HG03439 (cell line): Measurements from ENCODE around the gene EPHB1.
A peak's percentile ranks its signal among the peaks of the same experiment; 100 is the strongest.

Source experiments
- ATAC-seq: cut with Tn5 transposase; IDR thresholded peaks from one replicate; pipeline ENCODE4 v1.9.1; 2021; ENCODE audit warnings: mild to moderate bottlenecking, moderate library complexity; ENCODE audit not compliant: unreplicated experiment

EPHB1 gene

GRCh38 chr3:134904776-134905646 is 110.0 kb downstream of the EPHB1 start:
- ATAC-seq, result peak; percentile 16

GRCh38 chr3:134905647-134905935 is 110.5 kb downstream of the EPHB1 start:
- no peak for ATAC-seq

GRCh38 chr3:134908271-134908670 is 113.2 kb downstream of the EPHB1 start:
- ATAC-seq, result no peak

GRCh38 chr3:134910026-134910425 is 115.0 kb downstream of the EPHB1 start:
- ATAC-seq, result no peak

GRCh38 chr3:134911586-134912548 is 116.8 kb downstream of the EPHB1 start:
- ATAC-seq, result no peak

GRCh38 chr3:134916276-134916961 is 121.4 kb downstream of the EPHB1 start:
- no peak for ATAC-seq

- no peak for ATAC-seq
Observed at GRCh38 chr3:134917631-134918030, 122.6 kb downstream of the EPHB1 start.

GRCh38 chr3:134918441-134918840 is 123.4 kb downstream of the EPHB1 start:
- peak; percentile 81 for ATAC-seq

GRCh38 chr3:134922101-134922500 is 127.0 kb downstream of the EPHB1 start:
- no peak for ATAC-seq

GRCh38 chr3:134922866-134923265 is 127.8 kb downstream of the EPHB1 start:
- ATAC-seq, result no peak

GRCh38 chr3:134923286-134923685 is 128.2 kb downstream of the EPHB1 start:
- no peak for ATAC-seq

- ATAC-seq, result no peak
Observed at GRCh38 chr3:134927599-134927998, 132.5 kb downstream of the EPHB1 start.

- no peak for ATAC-seq
Observed at GRCh38 chr3:134928392-134928791, 133.3 kb downstream of the EPHB1 start.

- ATAC-seq, result no peak
Observed at GRCh38 chr3:134928819-134929218, 133.8 kb downstream of the EPHB1 start.

- ATAC-seq, result peak; percentile 52
Observed at GRCh38 chr3:134929976-134930375, 134.9 kb downstream of the EPHB1 start.

- no peak for ATAC-seq
Observed at GRCh38 chr3:134931045-134931785, 136.2 kb downstream of the EPHB1 start.

GRCh38 chr3:134932035-134932434 is 137.0 kb downstream of the EPHB1 start:
- no peak for ATAC-seq

GRCh38 chr3:134933997-134934396 is 138.9 kb downstream of the EPHB1 start:
- no peak for ATAC-seq

GRCh38 chr3:134934933-134935332 is 139.9 kb downstream of the EPHB1 start:
- no peak for ATAC-seq

GRCh38 chr3:134937256-134938028 is 142.4 kb downstream of the EPHB1 start:
- no peak for ATAC-seq
